GM23338 (cell line): ENCODE results near the gene TFF1. TPM values are rescaled to one million over a fixed set of nuclear protein-coding genes. Genes with fewer than 3 reads are reported as not detected.

Experiments used
- ATAC-seq: fragments of 200-7000 bp; cut with Tn5 transposase; 3 replicates; pipeline ENCODE4 v1.9.1; 2020
- DNase-seq: peaks from one replicate; pipeline ENCODE4 v3.0.0-alpha.2; 2015; ENCODE audit warnings: low spot score
- H2AFZ ChIP-seq: fragments of 200-600 bp; sonication (generic); 2 replicates; pipeline ENCODE4 v1.8.0; 2016; ENCODE audit warnings: antibody characterized with exemption, mild to moderate bottlenecking, moderate library complexity
- H3F3A ChIP-seq: fragments of 200-600 bp; sonication (generic); replicated peaks from 2 replicates; pipeline ENCODE4 v1.8.0; 2017; ENCODE audit warnings: antibody characterized with exemption, mixed run types, low read depth
- H3K27ac ChIP-seq: fragments of 200-600 bp; sonication (generic); 2 replicates; pipeline ENCODE4 v1.6.1; 2016; ENCODE audit warnings: low read depth
- H3K27me3 ChIP-seq: fragments of 200-600 bp; sonication (generic); 2 replicates; pipeline ENCODE4 v1.8.0; 2016; ENCODE audit warnings: mild to moderate bottlenecking, mixed run types, moderate library complexity; ENCODE audit not compliant: insufficient read depth
- H3K36me3 ChIP-seq: fragments of 200-600 bp; sonication (generic); 2 replicates; pipeline ENCODE4 v1.8.0; 2016; ENCODE audit warnings: mild to moderate bottlenecking; ENCODE audit not compliant: insufficient read depth
- H3K4me1 ChIP-seq: fragments of 200-600 bp; sonication (generic); 2 replicates; pipeline ENCODE4 v1.8.0; 2016; ENCODE audit warnings: mild to moderate bottlenecking, moderate library complexity; ENCODE audit not compliant: insufficient read depth
- H3K4me2 ChIP-seq: fragments of 200-600 bp; sonication (generic); 2 replicates; pipeline ENCODE4 v1.7.1; 2017; ENCODE audit warnings: mixed run types
- H3K4me3 ChIP-seq: fragments of 200-600 bp; sonication (generic); 2 replicates; pipeline ENCODE4 v1.6.1; 2016; ENCODE audit warnings: mixed run types
- H3K79me2 ChIP-seq: fragments of 200-600 bp; sonication (generic); replicated peaks from 2 replicates; pipeline ENCODE4 v1.8.0; 2017; ENCODE audit warnings: mild to moderate bottlenecking; ENCODE audit not compliant: insufficient read depth
- H3K9me2 ChIP-seq: fragments of 200-600 bp; sonication (generic); 2 replicates; pipeline ENCODE4 v1.8.0; 2017; ENCODE audit not compliant: insufficient read depth
- H4K20me1 ChIP-seq: fragments of 200-600 bp; sonication (generic); replicated peaks from 2 replicates; pipeline ENCODE4 v1.8.0; 2017; ENCODE audit warnings: mild to moderate bottlenecking; ENCODE audit not compliant: insufficient read depth
- H3K27ac Mint-ChIP-seq: 2 replicates; pipeline ENCODE4 v1.8.0; 2020; ENCODE audit warnings: inconsistent platforms, mild to moderate bottlenecking, moderate library complexity, mixed read lengths
- H3K27me3 Mint-ChIP-seq: 3 replicates; pipeline ENCODE4 v1.8.0; 2022; ENCODE audit warnings: low read depth, mild to moderate bottlenecking, moderate library complexity, mixed read lengths, inconsistent platforms; ENCODE audit not compliant: insufficient read depth, poor library complexity
- H3K36me3 Mint-ChIP-seq: 3 replicates; pipeline ENCODE4 v1.8.0; 2021; ENCODE audit warnings: low read depth, mild to moderate bottlenecking, inconsistent platforms, moderate library complexity, mixed read lengths
- H3K4me1 Mint-ChIP-seq: 3 replicates; pipeline ENCODE4 v1.8.0; 2020; ENCODE audit warnings: mild to moderate bottlenecking, inconsistent platforms, mixed read lengths
- H3K4me3 Mint-ChIP-seq: 3 replicates; pipeline ENCODE4 v1.8.0; 2021; ENCODE audit warnings: moderate library complexity, mild to moderate bottlenecking, inconsistent platforms, mixed read lengths
- H3K9me3 Mint-ChIP-seq: 3 replicates; pipeline ENCODE4 v1.8.0; 2020; ENCODE audit warnings: moderate library complexity, mild to moderate bottlenecking, inconsistent platforms, mixed read lengths
- CREB1 ChIP-seq: fragments of 250-450 bp; sonication (Bioruptor Pico); IDR thresholded peaks from 2 replicates; pipeline ENCODE4 v1.5.0; 2020; ENCODE audit warnings: low read depth, mild to moderate bottlenecking, moderate library complexity
- EZH2 ChIP-seq: fragments of 200-600 bp; sonication (generic); IDR thresholded peaks from one replicate; pipeline ENCODE4 v1.8.0; 2017; ENCODE audit warnings: antibody characterized with exemption, mild to moderate bottlenecking, low read depth; ENCODE audit not compliant: unreplicated experiment
- EZH2phosphoT487 ChIP-seq: fragments of 200-600 bp; sonication (generic); IDR thresholded peaks from one replicate; pipeline ENCODE4 v1.8.1; 2018; ENCODE audit warnings: antibody characterized with exemption; ENCODE audit not compliant: unreplicated experiment
- JUNB ChIP-seq: IDR thresholded peaks from one replicate; pipeline ENCODE4 v1.6.1; 2016; ENCODE audit warnings: antibody characterized with exemption; ENCODE audit not compliant: unreplicated experiment
- NANOG ChIP-seq: IDR thresholded peaks from 2 replicates; pipeline ENCODE4 v1.6.1; 2016; ENCODE audit warnings: antibody characterized with exemption, borderline replicate concordance
- POLR2AphosphoS5 ChIP-seq: IDR thresholded peaks from 2 replicates; pipeline ENCODE4 v1.6.1; 2016; ENCODE audit warnings: antibody characterized with exemption, low read depth
- STAT1 ChIP-seq: IDR thresholded peaks from one replicate; pipeline ENCODE4 v1.6.1; 2016; ENCODE audit warnings: antibody characterized with exemption; ENCODE audit not compliant: unreplicated experiment
- ZNF114 ChIP-seq: fragments of 250-450 bp; sonication (Bioruptor Pico); IDR thresholded peaks from 2 replicates; pipeline ENCODE4 v1.5.0; 2020; ENCODE audit warnings: mild to moderate bottlenecking, moderate library complexity
- ZNF331 ChIP-seq: fragments of 250-450 bp; sonication (Bioruptor Pico); IDR thresholded peaks from 2 replicates; pipeline ENCODE4 v1.5.0; 2020; ENCODE audit warnings: low read depth, mild to moderate bottlenecking, moderate library complexity
- polyA plus RNA-seq: library from polyadenylated mRNA; unstranded; fragments of >200 nt; fragmentation: Nextera tagmentation; extraction: Ambion mirVana; gene quantifications from 2 replicates; pipeline ENCODE4 v1.2.1, GENCODE V29; 2016
- total RNA-seq: library from RNA; depleted of rRNA; stranded (reverse); fragments of >200 nt; shearing (Covaris generic); gene quantifications from 2 replicates; pipeline ENCODE4 v1.2.3, GENCODE V29; 2014
- TF ChIP-seq, protein P1 (sequence below): IDR thresholded peaks from one replicate; pipeline ENCODE4 v1.6.1; 2018; ENCODE audit warnings: antibody characterized with exemption; ENCODE audit not compliant: unreplicated experiment
- TF ChIP-seq, protein P2 (sequence below): fragments of 250-450 bp; sonication (Bioruptor Pico); IDR thresholded peaks from 2 replicates; pipeline ENCODE4 v1.5.0; 2020; ENCODE audit warnings: mild to moderate bottlenecking, moderate library complexity
- TF ChIP-seq, protein P3 (sequence below), 2 experiments: fragments of 200-600 bp in 1 of 2; sonication (generic) in 1 of 2; conservative IDR thresholded peaks; 2 replicates each; pipeline versions ENCODE4 v1.5.1 to v1.6.1; 2016 to 2017; ENCODE audit warnings: antibody characterized with exemption in 2 of 2, low read depth in 2 of 2, mild to moderate bottlenecking in 2 of 2, moderate library complexity in 1 of 2
- TF ChIP-seq, protein P4 (sequence below): IDR thresholded peaks from 2 replicates; pipeline ENCODE4 v1.6.1; 2016; ENCODE audit warnings: antibody characterized with exemption

TFF1 gene
- total and polyA plus RNA-seq, 2 experiments from 2014 or later: not detected

DNA sequence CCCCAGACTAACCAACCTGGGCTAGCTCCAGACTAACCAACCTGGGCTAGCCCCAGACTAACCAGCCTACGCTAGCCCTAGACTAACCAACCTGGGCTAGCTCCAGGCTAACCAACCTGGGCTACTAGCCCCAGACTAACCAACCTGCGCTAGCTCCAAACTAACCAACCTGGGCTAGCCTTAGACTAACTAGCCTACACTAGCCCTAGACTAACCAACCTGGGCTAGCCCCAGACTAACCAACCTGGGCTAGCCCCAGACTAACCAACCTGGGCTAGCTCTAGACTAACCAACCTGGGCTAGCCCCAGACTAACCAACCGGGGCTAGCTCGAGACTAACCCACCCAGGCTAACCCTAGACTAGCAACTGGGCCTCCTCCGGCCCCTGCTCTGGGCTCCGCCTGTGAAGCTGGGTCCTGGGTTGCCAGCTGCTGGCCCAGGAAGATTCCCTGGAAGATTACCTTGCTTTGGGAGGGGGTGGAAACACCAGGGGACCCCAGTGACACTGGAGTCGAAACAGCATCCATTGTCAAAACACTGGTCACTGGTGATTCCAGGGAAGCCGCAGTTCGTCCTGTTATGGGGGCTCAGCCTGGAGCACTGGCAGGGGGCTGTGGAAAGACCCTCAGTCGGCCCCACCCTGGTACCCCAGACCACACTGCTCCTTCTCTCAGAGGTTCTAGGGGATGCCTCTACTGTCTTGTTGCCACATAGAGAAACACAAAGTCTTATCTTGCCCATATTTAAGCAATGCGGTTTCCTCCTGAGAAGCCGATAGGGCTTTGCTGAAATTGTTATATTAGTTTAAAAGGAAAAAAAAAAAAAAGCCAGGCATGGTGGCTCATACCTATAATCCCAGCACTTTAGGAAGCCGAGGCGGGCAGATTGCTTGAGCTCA is 16.7 kb downstream of the TFF1 start:
- no peak overlapping the region for H2AFZ ChIP-seq
- ATAC-seq (no peak), DNase-seq (no peak)
- no peaks in the 10 kb centered on the region for H4K20me1 ChIP-seq
- H3K27ac Mint-ChIP-seq: no peak overlapping the region
- H3K79me2 ChIP-seq: no peaks in the 10 kb centered on the region
- no peak overlapping the region for H3K27ac ChIP-seq
- no peaks in the 10 kb centered on the region for H3K36me3 ChIP-seq
- no peak overlapping the region for H3K4me3 Mint-ChIP-seq
- H3K9me3 Mint-ChIP-seq: peaks cover 4% of the 10 kb centered on the region; the same call in 2 of the 3 replicates
- H3K4me1 ChIP-seq: no peaks in the 10 kb centered on the region
- no peak overlapping the region for H3K4me3 ChIP-seq
- H3K27me3 Mint-ChIP-seq: peaks cover 13% of the 10 kb centered on the region
- H3K4me2 ChIP-seq: no peak overlapping the region
- no peaks in the 10 kb centered on the region for H3F3A ChIP-seq
- TF ChIP-seq STAT1 (no peak), POLR2AphosphoS5 (no peak), NANOG (no peak), JUNB (no peak), EZH2phosphoT487 (no peak), EZH2 (no peak), CREB1 (no peak), ZNF114 (no peak), ZNF331 (no peak)
- TF ChIP-seq, protein P1, sequence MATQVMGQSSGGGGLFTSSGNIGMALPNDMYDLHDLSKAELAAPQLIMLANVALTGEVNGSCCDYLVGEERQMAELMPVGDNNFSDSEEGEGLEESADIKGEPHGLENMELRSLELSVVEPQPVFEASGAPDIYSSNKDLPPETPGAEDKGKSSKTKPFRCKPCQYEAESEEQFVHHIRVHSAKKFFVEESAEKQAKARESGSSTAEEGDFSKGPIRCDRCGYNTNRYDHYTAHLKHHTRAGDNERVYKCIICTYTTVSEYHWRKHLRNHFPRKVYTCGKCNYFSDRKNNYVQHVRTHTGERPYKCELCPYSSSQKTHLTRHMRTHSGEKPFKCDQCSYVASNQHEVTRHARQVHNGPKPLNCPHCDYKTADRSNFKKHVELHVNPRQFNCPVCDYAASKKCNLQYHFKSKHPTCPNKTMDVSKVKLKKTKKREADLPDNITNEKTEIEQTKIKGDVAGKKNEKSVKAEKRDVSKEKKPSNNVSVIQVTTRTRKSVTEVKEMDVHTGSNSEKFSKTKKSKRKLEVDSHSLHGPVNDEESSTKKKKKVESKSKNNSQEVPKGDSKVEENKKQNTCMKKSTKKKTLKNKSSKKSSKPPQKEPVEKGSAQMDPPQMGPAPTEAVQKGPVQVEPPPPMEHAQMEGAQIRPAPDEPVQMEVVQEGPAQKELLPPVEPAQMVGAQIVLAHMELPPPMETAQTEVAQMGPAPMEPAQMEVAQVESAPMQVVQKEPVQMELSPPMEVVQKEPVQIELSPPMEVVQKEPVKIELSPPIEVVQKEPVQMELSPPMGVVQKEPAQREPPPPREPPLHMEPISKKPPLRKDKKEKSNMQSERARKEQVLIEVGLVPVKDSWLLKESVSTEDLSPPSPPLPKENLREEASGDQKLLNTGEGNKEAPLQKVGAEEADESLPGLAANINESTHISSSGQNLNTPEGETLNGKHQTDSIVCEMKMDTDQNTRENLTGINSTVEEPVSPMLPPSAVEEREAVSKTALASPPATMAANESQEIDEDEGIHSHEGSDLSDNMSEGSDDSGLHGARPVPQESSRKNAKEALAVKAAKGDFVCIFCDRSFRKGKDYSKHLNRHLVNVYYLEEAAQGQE: no peak
- TF ChIP-seq, protein P2, sequence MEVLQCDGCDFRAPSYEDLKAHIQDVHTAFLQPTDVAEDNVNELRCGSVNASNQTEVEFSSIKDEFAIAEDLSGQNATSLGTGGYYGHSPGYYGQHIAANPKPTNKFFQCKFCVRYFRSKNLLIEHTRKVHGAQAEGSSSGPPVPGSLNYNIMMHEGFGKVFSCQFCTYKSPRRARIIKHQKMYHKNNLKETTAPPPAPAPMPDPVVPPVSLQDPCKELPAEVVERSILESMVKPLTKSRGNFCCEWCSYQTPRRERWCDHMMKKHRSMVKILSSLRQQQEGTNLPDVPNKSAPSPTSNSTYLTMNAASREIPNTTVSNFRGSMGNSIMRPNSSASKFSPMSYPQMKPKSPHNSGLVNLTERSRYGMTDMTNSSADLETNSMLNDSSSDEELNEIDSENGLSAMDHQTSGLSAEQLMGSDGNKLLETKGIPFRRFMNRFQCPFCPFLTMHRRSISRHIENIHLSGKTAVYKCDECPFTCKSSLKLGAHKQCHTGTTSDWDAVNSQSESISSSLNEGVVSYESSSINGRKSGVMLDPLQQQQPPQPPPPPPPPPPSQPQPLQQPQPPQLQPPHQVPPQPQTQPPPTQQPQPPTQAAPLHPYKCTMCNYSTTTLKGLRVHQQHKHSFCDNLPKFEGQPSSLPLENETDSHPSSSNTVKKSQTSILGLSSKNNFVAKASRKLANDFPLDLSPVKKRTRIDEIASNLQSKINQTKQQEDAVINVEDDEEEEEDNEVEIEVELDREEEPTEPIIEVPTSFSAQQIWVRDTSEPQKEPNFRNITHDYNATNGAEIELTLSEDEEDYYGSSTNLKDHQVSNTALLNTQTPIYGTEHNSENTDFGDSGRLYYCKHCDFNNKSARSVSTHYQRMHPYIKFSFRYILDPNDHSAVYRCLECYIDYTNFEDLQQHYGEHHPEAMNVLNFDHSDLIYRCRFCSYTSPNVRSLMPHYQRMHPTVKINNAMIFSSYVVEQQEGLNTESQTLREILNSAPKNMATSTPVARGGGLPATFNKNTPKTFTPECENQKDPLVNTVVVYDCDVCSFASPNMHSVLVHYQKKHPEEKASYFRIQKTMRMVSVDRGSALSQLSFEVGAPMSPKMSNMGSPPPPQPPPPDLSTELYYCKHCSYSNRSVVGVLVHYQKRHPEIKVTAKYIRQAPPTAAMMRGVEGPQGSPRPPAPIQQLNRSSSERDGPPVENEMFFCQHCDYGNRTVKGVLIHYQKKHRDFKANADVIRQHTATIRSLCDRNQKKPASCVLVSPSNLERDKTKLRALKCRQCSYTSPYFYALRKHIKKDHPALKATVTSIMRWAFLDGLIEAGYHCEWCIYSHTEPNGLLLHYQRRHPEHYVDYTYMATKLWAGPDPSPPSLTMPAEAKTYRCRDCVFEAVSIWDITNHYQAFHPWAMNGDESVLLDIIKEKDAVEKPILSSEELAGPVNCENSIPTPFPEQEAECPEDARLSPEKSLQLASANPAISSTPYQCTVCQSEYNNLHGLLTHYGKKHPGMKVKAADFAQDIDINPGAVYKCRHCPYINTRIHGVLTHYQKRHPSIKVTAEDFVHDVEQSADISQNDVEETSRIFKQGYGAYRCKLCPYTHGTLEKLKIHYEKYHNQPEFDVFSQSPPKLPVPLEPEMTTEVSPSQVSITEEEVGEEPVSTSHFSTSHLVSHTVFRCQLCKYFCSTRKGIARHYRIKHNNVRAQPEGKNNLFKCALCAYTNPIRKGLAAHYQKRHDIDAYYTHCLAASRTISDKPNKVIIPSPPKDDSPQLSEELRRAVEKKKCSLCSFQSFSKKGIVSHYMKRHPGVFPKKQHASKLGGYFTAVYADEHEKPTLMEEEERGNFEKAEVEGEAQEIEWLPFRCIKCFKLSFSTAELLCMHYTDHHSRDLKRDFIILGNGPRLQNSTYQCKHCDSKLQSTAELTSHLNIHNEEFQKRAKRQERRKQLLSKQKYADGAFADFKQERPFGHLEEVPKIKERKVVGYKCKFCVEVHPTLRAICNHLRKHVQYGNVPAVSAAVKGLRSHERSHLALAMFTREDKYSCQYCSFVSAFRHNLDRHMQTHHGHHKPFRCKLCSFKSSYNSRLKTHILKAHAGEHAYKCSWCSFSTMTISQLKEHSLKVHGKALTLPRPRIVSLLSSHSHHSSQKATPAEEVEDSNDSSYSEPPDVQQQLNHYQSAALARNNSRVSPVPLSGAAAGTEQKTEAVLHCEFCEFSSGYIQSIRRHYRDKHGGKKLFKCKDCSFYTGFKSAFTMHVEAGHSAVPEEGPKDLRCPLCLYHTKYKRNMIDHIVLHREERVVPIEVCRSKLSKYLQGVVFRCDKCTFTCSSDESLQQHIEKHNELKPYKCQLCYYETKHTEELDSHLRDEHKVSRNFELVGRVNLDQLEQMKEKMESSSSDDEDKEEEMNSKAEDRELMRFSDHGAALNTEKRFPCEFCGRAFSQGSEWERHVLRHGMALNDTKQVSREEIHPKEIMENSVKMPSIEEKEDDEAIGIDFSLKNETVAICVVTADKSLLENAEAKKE: no peak
- TF ChIP-seq, protein P3, sequence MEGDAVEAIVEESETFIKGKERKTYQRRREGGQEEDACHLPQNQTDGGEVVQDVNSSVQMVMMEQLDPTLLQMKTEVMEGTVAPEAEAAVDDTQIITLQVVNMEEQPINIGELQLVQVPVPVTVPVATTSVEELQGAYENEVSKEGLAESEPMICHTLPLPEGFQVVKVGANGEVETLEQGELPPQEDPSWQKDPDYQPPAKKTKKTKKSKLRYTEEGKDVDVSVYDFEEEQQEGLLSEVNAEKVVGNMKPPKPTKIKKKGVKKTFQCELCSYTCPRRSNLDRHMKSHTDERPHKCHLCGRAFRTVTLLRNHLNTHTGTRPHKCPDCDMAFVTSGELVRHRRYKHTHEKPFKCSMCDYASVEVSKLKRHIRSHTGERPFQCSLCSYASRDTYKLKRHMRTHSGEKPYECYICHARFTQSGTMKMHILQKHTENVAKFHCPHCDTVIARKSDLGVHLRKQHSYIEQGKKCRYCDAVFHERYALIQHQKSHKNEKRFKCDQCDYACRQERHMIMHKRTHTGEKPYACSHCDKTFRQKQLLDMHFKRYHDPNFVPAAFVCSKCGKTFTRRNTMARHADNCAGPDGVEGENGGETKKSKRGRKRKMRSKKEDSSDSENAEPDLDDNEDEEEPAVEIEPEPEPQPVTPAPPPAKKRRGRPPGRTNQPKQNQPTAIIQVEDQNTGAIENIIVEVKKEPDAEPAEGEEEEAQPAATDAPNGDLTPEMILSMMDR (conservative IDR thresholded peaks at IDR 0.05; ENCODE audit: low read depth in 2 of 2): no peak
- TF ChIP-seq, protein P4, sequence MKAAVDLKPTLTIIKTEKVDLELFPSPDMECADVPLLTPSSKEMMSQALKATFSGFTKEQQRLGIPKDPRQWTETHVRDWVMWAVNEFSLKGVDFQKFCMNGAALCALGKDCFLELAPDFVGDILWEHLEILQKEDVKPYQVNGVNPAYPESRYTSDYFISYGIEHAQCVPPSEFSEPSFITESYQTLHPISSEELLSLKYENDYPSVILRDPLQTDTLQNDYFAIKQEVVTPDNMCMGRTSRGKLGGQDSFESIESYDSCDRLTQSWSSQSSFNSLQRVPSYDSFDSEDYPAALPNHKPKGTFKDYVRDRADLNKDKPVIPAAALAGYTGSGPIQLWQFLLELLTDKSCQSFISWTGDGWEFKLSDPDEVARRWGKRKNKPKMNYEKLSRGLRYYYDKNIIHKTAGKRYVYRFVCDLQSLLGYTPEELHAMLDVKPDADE: no peak
- H3K36me3 Mint-ChIP-seq: no peaks in the 10 kb centered on the region; the same call in 2 of the 3 replicates
- H3K27me3 ChIP-seq: no peaks in the 10 kb centered on the region
- no peaks in the 10 kb centered on the region for H3K4me1 Mint-ChIP-seq
- H3K9me2 ChIP-seq: 0 out of 2 replicates have a peak, but pooled peaks cover 9% of the 10 kb centered on the region
